ENCODE data around the gene LAMC3.

Gene LAMC3

DNA sequence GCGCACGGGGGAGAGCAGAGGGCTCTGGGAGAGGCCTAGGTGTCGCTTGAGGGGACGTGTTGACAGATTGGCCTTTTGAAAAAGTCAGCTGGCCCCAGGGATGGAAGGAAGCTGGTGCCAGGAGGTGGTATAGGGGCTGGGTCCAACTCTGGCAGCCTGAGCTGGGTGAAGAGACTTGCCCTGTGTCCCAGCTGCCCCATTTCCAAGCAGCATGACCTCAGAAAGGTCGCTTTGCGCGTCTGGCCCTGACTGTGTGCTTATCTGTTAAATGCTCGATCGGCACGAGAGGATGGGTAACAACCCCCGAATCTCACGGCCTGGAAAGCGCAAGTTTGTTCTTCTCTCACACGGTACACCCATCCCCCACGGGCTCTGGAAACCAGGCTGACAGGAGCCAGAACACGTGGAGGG is 31.2 kb upstream of the LAMC3 start:
- ChIA-PET CTCF (interaction anchor here (0.8 kb wide), 1 partner anchor 80 kb away, joined by 3 read pairs; no protein-coding TSS in a partner anchor), POLR2A (no interaction called here)
- DNase-seq (ENCODE audit: extremely low spot score) = no peak
- TF ChIP-seq, protein P1, sequence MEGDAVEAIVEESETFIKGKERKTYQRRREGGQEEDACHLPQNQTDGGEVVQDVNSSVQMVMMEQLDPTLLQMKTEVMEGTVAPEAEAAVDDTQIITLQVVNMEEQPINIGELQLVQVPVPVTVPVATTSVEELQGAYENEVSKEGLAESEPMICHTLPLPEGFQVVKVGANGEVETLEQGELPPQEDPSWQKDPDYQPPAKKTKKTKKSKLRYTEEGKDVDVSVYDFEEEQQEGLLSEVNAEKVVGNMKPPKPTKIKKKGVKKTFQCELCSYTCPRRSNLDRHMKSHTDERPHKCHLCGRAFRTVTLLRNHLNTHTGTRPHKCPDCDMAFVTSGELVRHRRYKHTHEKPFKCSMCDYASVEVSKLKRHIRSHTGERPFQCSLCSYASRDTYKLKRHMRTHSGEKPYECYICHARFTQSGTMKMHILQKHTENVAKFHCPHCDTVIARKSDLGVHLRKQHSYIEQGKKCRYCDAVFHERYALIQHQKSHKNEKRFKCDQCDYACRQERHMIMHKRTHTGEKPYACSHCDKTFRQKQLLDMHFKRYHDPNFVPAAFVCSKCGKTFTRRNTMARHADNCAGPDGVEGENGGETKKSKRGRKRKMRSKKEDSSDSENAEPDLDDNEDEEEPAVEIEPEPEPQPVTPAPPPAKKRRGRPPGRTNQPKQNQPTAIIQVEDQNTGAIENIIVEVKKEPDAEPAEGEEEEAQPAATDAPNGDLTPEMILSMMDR (IDR thresholded peaks at IDR 0.05; ENCODE audit: control extremely low read depth, extremely low read depth, low read depth, missing control alignments) = no peak

DNA sequence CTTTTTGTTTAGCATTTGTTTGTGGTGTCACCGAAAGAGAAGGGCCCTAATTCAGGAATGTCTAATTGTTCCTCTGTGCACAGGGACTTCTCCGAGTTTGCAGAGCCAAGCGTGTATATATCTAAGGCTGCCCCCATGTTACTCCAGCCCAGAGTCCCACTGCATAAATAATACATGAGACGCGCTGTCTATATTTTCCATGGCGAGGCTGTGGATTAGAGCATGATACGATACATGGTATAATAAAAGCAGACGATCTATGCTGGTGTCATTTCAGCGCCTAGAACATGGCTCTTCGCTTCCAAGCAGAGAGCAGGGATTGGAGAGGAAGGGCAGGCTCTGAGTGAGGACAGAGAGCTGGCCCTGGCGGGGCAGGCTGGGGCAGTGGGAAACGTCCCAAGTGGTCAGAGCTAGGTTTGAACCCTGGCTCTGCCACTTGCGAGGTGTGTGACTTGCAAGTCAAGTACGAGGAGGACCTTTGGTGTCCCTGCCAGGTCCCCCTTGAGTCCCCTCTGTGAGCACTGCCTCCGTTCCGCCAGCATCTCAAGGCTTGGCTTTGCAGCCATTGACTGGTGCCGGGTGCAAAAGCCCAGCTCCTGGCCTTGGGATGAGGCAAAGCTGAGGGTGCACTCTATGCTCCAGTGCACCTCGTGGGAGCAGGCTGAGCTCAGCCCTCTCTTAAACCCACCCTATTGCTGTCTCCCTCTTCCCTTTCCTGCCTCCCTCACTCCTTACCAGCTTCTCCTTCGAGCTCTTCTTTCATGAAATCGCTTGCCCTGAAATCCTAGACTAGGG is 29.2 kb upstream of the LAMC3 start:
- DNase-seq (ENCODE audit: extremely low spot score) = no peak
- TF ChIP-seq, protein P1 (IDR thresholded peaks at IDR 0.05; ENCODE audit: control extremely low read depth, extremely low read depth, low read depth, missing control alignments) = no peak
- CTCF ChIA-PET = no interaction called here
- POLR2A ChIA-PET = no interaction called here

DNA sequence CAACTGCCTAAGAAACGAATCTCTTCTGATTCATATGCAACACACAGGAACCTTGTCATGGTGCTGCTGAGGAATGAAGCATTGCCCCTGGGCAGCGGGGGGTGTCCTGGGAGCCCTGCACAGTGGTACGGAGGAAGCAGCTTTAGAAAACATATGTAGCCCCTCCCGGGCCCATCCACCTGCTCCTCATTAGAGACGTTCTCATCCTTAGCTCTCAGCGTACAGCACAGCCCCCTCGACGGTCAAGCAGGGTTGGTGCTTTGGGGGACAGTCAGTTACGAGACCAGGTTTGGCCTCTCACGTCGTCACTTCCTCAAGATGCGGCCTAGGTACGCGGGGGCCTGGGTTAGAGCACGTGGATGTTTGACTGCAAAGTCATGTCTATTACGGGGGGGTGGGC is 28.4 kb upstream of the LAMC3 start:
- DNase-seq (ENCODE audit: extremely low spot score) = no peak
- ChIA-PET POLR2A (no interaction called here), CTCF (interaction anchor here (1.6 kb wide), 1 partner anchor 17 kb away, joined by 3 read pairs; no protein-coding TSS in a partner anchor)
- TF ChIP-seq, protein P1 (IDR thresholded peaks at IDR 0.05; ENCODE audit: control extremely low read depth, extremely low read depth, low read depth, missing control alignments) = no peak

DNA sequence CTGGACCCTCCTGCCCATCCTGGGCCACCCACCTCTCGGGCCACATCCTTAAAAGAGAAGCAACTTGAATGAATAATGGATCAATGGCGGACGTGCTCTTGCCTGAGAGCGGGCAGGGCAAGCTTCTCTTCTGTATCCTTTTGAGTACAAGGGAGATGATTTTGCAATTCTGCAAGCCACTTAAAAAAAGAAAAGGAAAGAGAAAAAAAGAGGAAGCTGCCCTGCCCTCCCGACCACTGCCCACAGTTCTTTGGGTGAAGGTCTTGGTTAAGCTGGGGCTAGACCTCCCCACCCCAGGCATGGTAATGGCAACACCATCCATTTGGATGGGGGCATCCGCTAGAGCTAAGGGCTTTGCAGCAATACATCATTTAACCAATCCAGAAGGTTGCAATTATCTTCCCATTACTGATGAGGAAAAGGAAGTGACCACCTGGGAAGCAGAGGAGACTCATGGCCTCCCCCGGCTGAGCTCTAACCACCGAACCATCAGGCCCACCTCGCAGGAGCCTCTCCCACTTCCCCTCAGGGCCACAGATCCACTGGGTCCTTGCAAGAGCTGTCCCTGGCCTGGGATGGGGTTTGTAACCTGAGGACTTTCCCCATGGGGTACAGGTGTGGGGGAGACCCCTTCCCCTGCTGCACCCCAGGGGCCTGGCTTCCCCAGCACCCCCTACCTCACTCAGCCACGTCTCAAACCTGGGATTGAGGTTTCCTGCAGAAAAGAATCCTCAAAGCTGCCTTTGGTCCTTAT is 27.8 kb upstream of the LAMC3 start:
- TF ChIP-seq, protein P1 (IDR thresholded peaks at IDR 0.05; ENCODE audit: control extremely low read depth, extremely low read depth, low read depth, missing control alignments) = no peak
- DNase-seq (ENCODE audit: extremely low spot score) = no peak
- POLR2A ChIA-PET = no interaction called here
- CTCF ChIA-PET = interaction anchor here (1.6 kb wide), 1 partner anchor 17 kb away, joined by 3 read pairs; no protein-coding TSS in a partner anchor

DNA sequence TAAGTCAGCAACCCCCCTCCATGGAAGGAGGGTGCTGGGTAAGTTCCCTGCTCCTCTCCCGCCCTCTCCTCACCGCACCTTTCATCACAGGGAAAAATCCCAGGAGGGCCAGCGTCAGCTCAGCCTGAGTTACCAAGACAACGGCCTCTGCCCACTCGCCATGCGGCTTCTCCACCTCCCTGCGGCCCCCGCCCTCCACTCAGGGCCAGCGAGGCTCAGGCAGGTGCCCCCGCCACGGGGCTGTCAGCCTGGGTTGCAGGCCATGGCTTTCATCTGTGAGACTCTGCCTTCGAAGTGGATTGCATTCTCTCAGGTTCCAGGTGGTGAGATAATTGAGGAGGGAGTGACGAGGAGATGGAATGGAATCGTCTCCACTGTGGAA is 27.2 kb upstream of the LAMC3 start:
- no peak for DNase-seq (ENCODE audit: extremely low spot score)
- ChIA-PET CTCF (interaction anchor here (1.0 to 1.6 kb wide), 2 partner anchors 16 to 22 kb away, joined by 3 to 4 read pairs; no protein-coding TSS in a partner anchor), POLR2A (no interaction called here)
- TF ChIP-seq, protein P1 (IDR thresholded peaks at IDR 0.05; ENCODE audit: control extremely low read depth, extremely low read depth, low read depth, missing control alignments) = no peak

DNA sequence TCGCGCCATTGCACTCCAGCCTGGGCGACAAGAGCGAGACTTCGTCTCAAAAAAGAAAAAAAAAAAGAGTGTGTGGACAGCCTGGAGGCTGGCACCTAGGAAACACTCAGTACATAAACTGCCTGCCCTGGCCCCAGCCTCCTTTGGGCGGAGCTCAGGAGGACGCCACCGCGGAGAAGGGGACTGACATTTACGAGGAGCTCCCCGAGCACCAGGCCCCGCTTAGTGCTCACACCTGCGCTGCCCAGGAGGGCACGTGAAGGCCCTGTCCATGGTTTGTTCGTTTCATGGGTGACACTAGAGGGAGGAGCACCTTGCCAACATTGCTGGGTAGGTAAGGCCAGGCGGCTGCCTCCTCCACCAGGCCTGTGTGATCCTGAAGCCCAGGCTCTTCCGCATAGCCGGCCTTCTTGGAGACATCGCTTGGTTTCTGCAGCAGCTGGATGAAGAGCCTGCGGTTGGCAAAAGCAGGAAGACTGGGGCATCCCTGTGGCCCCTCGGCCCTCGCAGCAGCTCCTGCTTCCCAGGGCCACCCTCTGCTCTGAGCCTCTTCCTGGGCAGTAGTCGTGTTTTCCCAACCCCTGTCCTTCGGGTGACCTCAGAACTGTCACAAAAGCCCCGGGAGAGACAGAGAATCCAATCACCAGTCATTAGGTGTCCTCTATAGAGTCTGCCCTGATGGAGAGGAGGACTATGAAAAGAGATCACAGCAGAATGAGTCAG is 26.2 kb upstream of the LAMC3 start:
- DNase-seq (ENCODE audit: extremely low spot score) = no peak
- ChIA-PET POLR2A (no interaction called here), CTCF (interaction anchor here (0.8 to 1.2 kb wide), 3 partner anchors 16 to 522 kb away, joined by 3 to 4 read pairs (median 3); no protein-coding TSS in a partner anchor)
- TF ChIP-seq, protein P1 (IDR thresholded peaks at IDR 0.05; ENCODE audit: control extremely low read depth, extremely low read depth, low read depth, missing control alignments) = no peak
